Suprapubic skin (tissue), 3 donors: Measurements from ENCODE around the gene AHNAK2.

Experiments used
- CTCF ChIP-seq, 2 donors: fragments of 200-600 bp in 1 of 2; fragments of 450-650 bp in 1 of 2; sonication (generic) in 1 of 2; IDR thresholded peaks; one replicate each; pipeline ENCODE4 v1.5.1; 2016 to 2019; ENCODE audit warnings: antibody characterized with exemption in 2 of 2, mild to moderate bottlenecking in 1 of 2, moderate library complexity in 1 of 2
- POLR2A ChIP-seq, 2 donors: fragments of 450-650 bp; IDR thresholded peaks; one replicate each; pipeline ENCODE4 v1.6.1; 2017; ENCODE audit warnings: antibody characterized with exemption in 2 of 2, mild to moderate bottlenecking in 2 of 2, moderate library complexity in 2 of 2

GRCh38 chr14:104983231-104983721 is 5.1 kb upstream of the AHNAK2 start:
- TF ChIP-seq CTCF (IDR thresholded peaks at IDR 0.05) (no peak), POLR2A (IDR thresholded peaks at IDR 0.05) (no peak)
